Large intestine (tissue), 12 donors: ENCODE measurements around the gene TSEN15. TPM values are rescaled to one million over a fixed set of nuclear protein-coding genes. Genes with fewer than 3 reads are reported as not detected.
A peak's percentile ranks its signal among the peaks of the same experiment; 100 is the strongest.

ENCODE experiments used
- DNase-seq, 2 donors: peaks; one replicate each; pipeline versions ENCODE4 v3.0.0 to v3.0.0-alpha.2; 2013
- H3K27ac ChIP-seq: one replicate; pipeline ENCODE4 v1.5.1; 2013; ENCODE audit warnings: low read length
- H3K27me3 ChIP-seq: 2 replicates; pipeline ENCODE4 v1.6.1; 2013; ENCODE audit warnings: low read length; ENCODE audit not compliant: control insufficient read depth, insufficient read depth
- H3K36me3 ChIP-seq: 2 replicates; pipeline ENCODE4 v1.6.1; 2013; ENCODE audit warnings: low read length; ENCODE audit not compliant: control insufficient read depth, insufficient read depth
- H3K4me1 ChIP-seq: one replicate; pipeline ENCODE4 v1.6.1; 2013; ENCODE audit warnings: low read length; ENCODE audit not compliant: control insufficient read depth, insufficient read depth
- H3K4me3 ChIP-seq: one replicate; pipeline ENCODE4 v1.5.1; 2013; ENCODE audit warnings: low read length
- H3K9me3 ChIP-seq: one replicate; pipeline ENCODE4 v1.6.1; 2013; ENCODE audit warnings: mild to moderate bottlenecking, low read depth, low read length, moderate library complexity; ENCODE audit not compliant: control insufficient read depth
- WGBS: methylation state at CpG from one replicate; pipeline ENCODE4 v1.1.5; 2013; ENCODE audit warnings: low lambda C conversion rate; ENCODE audit not compliant: insufficient coverage; 5-methylcytosine and 5-hydroxymethylcytosine counted together
- long read RNA-seq, 11 donors: transcript quantifications; one replicate each; lab custom pipeline, GENCODE V29; 2026
- polyA plus RNA-seq: library from polyadenylated mRNA; unstranded; fragments of 120-200 nt; gene quantifications from one replicate; pipeline ENCODE4 v1.2.1, GENCODE V29; 2013

TSEN15 gene
- polyA plus RNA-seq = 29.1 TPM
- long read RNA-seq, donor 1, partial matches to known transcripts = 0 of 10 reads
- long read RNA-seq, donor 1, other reads (novel, unspliced or antisense) = 0 of 10 reads
- long read RNA-seq, donor 2, transcript TSEN15-203 (4 exons, 1,844 nt) = major isoform, 5 of 24 reads
- long read RNA-seq, donor 2, transcript TSEN15-216 (5 exons, 1,986 nt) = major isoform, 5 of 24 reads
- long read RNA-seq, donor 2, partial matches to known transcripts = 10 of 24 reads
- long read RNA-seq, donor 2, other reads (novel, unspliced or antisense) = 0 of 24 reads
- long read RNA-seq, donor 3 = 0 reads
- long read RNA-seq, donor 4 = 0 reads
- long read RNA-seq, donor 5, partial matches to known transcripts = 0 of 9 reads
- long read RNA-seq, donor 5, other reads (novel, unspliced or antisense) = 0 of 9 reads
- long read RNA-seq, donor 6, transcript TSEN15-216 (5 exons, 1,986 nt) = major isoform, 6 of 14 reads
- long read RNA-seq, donor 6, partial matches to known transcripts = 0 of 14 reads
- long read RNA-seq, donor 6, other reads (novel, unspliced or antisense) = 0 of 14 reads
- long read RNA-seq, donor 7, partial matches to known transcripts = 0 of 9 reads
- long read RNA-seq, donor 7, other reads (novel, unspliced or antisense) = 0 of 9 reads
- long read RNA-seq, donor 8, transcript TSEN15-216 (5 exons, 1,986 nt) = minor isoform, 5 of 23 reads
- long read RNA-seq, donor 8, transcript TSEN15-203 (4 exons, 1,844 nt) = minor isoform, 7 of 23 reads
- long read RNA-seq, donor 8, transcript TSEN15-208 (4 exons, 2,219 nt) = major isoform, 9 of 23 reads
- long read RNA-seq, donor 8, partial matches to known transcripts = 0 of 23 reads
- long read RNA-seq, donor 8, other reads (novel, unspliced or antisense) = 0 of 23 reads
- long read RNA-seq, donor 9, transcript TSEN15-216 (5 exons, 1,986 nt) = major isoform, 9 of 20 reads
- long read RNA-seq, donor 9, partial matches to known transcripts = 5 of 20 reads
- long read RNA-seq, donor 9, other reads (novel, unspliced or antisense) = 0 of 20 reads
- long read RNA-seq, donor 10, transcript TSEN15-203 (4 exons, 1,844 nt) = minor isoform, 7 of 24 reads
- long read RNA-seq, donor 10, transcript TSEN15-216 (5 exons, 1,986 nt) = major isoform, 11 of 24 reads
- long read RNA-seq, donor 10, partial matches to known transcripts = 0 of 24 reads
- long read RNA-seq, donor 10, other reads (novel, unspliced or antisense) = 0 of 24 reads
- long read RNA-seq, donor 11, transcript TSEN15-203 (4 exons, 1,844 nt) = major isoform, 5 of 11 reads
- long read RNA-seq, donor 11, partial matches to known transcripts = 0 of 11 reads
- long read RNA-seq, donor 11, other reads (novel, unspliced or antisense) = 0 of 11 reads

GRCh38 chr1:184051485-184052193 lies at the start of gene TSEN15:
Gene TSEN15 (plus strand): TSS chr1:184051730. CDS start chr1:184051756, 26 bp downstream.
- no CpG with 5 or more reads among the region's 54 CpGs for WGBS
- Histone ChIP-seq H3K4me3 (peak within 1 kb of the TSS; percentile 95), H3K9me3 (no peaks in the 10 kb centered on the region), H3K36me3 (peaks cover 7% of the 10 kb centered on the region), H3K27me3 (no peaks in the 10 kb centered on the region), H3K27ac (peak within 1 kb of the TSS; percentile 77), H3K4me1 (peaks cover 3% of the 10 kb centered on the region)
- DNase-seq = peak; percentile 67 to 86

GRCh38 chr1:184002071-184002470 lies 49.5 kb upstream of the TSEN15 start:
- no peak overlapping the region for H3K4me3 ChIP-seq
- no peaks in the 10 kb centered on the region for H3K36me3 ChIP-seq
- H3K27me3 ChIP-seq = peaks cover 7% of the 10 kb centered on the region
- H3K4me1 ChIP-seq = no peaks in the 10 kb centered on the region
- H3K27ac ChIP-seq = no peak overlapping the region
- 70% methylated on average over 1 of the region's 2 CpGs for WGBS
- peak in 1 of 2 donors; percentile 5 for DNase-seq
- no peaks in the 10 kb centered on the region for H3K9me3 ChIP-seq

- no peak for DNase-seq
- Histone ChIP-seq H3K4me1 (no peaks in the 10 kb centered on the region), H3K4me3 (no peak overlapping the region), H3K27me3 (peaks cover 7% of the 10 kb centered on the region), H3K27ac (no peak overlapping the region), H3K36me3 (no peaks in the 10 kb centered on the region), H3K9me3 (no peaks in the 10 kb centered on the region)
- WGBS = no CpG with 5 or more reads among the region's 4 CpGs
These were observed 46.6 kb upstream of the TSEN15 start for GRCh38 chr1:184004935-184005334.

GRCh38 chr1:184005506-184005905 lies 46.0 kb upstream of the TSEN15 start:
- no peak overlapping the region for H3K4me3 ChIP-seq
- no peaks in the 10 kb centered on the region for H3K4me1 ChIP-seq
- 100% methylated on average over 1 of the region's 4 CpGs for WGBS
- H3K36me3 ChIP-seq = no peaks in the 10 kb centered on the region
- no peak for DNase-seq
- no peaks in the 10 kb centered on the region for H3K9me3 ChIP-seq
- peaks cover 7% of the 10 kb centered on the region for H3K27me3 ChIP-seq
- no peak overlapping the region for H3K27ac ChIP-seq

GRCh38 chr1:184010788-184011187 lies 40.7 kb upstream of the TSEN15 start:
- no peak overlapping the region for H3K4me3 ChIP-seq
- no CpG with 5 or more reads among the region's 2 CpGs for WGBS
- no peaks in the 10 kb centered on the region for H3K9me3 ChIP-seq
- no peak overlapping the region for H3K27ac ChIP-seq
- H3K27me3 ChIP-seq = peaks cover 4% of the 10 kb centered on the region
- H3K4me1 ChIP-seq = no peaks in the 10 kb centered on the region
- H3K36me3 ChIP-seq = no peaks in the 10 kb centered on the region
- DNase-seq = no peak

- Histone ChIP-seq H3K9me3 (no peaks in the 10 kb centered on the region), H3K4me3 (no peak overlapping the region), H3K4me1 (no peaks in the 10 kb centered on the region), H3K27me3 (peaks cover 4% of the 10 kb centered on the region), H3K27ac (no peak overlapping the region), H3K36me3 (no peaks in the 10 kb centered on the region)
- DNase-seq = no peak
These were observed 39.3 kb upstream of the TSEN15 start for GRCh38 chr1:184012187-184012586.

- H3K27me3 ChIP-seq = peaks cover 4% of the 10 kb centered on the region
- H3K4me1 ChIP-seq = no peaks in the 10 kb centered on the region
- H3K27ac ChIP-seq = no peak overlapping the region
- no peak for DNase-seq
- no peak overlapping the region for H3K4me3 ChIP-seq
- WGBS = 90% methylated on average over 2 of the region's 2 CpGs
- no peaks in the 10 kb centered on the region for H3K36me3 ChIP-seq
- no peaks in the 10 kb centered on the region for H3K9me3 ChIP-seq
These were observed 37.3 kb upstream of the TSEN15 start for GRCh38 chr1:184014271-184014670.

- Histone ChIP-seq H3K27me3 (peaks cover 4% of the 10 kb centered on the region), H3K36me3 (no peaks in the 10 kb centered on the region), H3K27ac (no peak overlapping the region), H3K4me3 (no peak overlapping the region), H3K9me3 (no peaks in the 10 kb centered on the region), H3K4me1 (no peaks in the 10 kb centered on the region)
- WGBS = 69% methylated on average over 2 of the region's 2 CpGs
- no peak for DNase-seq
These were observed 35.4 kb upstream of the TSEN15 start for GRCh38 chr1:184016169-184016568.

GRCh38 chr1:184017306-184017705 lies 34.2 kb upstream of the TSEN15 start:
- peaks cover 2% of the 10 kb centered on the region for H3K4me1 ChIP-seq
- H3K27me3 ChIP-seq = peaks cover 4% of the 10 kb centered on the region
- WGBS = no CpG with 5 or more reads among the region's 7 CpGs
- H3K27ac ChIP-seq = no peak overlapping the region
- H3K4me3 ChIP-seq = no peak overlapping the region
- DNase-seq = no peak
- no peaks in the 10 kb centered on the region for H3K36me3 ChIP-seq
- no peaks in the 10 kb centered on the region for H3K9me3 ChIP-seq
